HG02623 (cell line): ENCODE measurements around the gene NOP56.

ENCODE experiments used
- ATAC-seq: cut with Tn5 transposase; IDR thresholded peaks from one replicate; pipeline ENCODE4 v1.9.1; 2021; ENCODE audit warnings: moderate library complexity; ENCODE audit not compliant: unreplicated experiment

Gene NOP56

DNA sequence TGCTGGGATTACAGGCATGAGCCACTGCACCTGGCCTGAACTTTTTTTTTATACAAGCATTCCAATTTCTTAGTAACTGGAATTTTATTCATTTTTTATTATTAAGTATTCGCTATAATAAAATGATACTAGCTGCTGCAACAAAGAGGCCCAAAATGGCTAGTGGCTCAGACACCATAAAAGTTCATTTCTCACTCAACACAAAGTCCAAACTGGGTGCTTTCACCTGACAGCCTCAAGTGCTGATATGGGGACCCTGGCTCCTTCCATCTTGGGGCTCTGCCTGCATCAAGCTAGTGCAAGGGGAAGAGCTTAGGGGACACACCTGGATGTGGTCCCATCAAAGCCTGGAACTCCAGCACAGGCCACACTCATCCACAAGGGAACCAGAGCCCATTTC is 12.2 kb upstream of the NOP56 start:
- no peak for ATAC-seq

GRCh38 chr20:2640899-2641298 is 11.5 kb upstream of the NOP56 start:
- ATAC-seq = no peak

DNA sequence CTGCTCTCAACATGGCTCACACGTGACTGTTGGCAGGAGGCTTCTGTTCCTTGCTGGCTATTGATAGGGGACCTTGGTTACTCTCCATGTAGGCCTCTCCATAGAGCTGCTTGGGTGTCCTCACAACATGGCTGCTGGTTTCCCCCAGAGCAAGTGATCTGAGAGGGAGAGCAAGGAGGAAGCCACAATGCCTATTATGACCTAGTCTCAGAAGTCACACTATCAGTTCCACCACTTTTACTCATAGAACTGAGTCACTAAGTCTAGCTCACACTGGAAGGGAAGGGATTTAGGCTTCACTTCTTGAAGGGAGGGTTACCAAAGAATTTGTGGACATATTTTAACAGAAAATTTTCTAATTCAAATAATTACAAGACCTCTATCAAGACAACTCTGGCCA is 8.7 kb upstream of the NOP56 start:
- no peak for ATAC-seq

DNA sequence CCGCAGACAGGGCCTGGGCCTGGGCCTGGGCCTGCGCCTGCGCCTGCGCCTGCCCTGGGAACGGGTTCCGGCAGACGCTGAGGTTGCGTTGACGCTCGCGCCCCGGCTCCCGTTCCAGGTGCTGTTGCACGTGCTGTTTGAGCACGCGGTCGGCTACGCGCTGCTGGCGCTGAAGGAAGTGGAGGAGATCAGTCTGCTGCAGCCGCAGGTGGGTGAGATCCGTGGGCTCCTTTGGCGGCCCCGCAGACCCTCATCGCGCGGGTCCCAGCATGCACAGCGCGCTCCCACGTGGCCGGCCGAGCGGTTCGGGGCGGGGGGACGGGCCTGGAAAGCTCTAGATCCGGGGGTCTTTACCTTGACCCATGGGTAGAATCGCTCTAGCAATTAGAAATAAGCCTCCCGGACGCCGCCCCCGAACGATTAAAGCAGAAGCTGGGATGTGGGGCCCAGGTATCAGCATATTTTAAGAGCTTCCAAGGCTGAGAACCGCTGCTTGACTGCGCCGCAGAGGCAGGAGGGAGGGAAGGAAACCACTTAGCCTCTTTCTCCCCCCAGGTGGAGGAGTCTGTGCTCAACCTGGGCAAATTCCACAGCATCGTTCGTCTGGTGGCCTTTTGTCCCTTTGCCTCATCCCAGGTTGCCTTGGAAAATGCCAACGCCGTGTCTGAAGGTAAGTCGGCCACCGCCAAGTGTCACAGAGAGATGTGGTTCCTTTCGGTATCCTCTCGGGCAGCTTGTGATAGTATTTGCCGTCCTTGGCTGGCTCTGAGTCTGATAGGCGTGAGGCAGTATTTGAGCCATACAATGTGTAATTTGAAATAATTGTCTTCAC is 508 bp downstream of the NOP56 start:
- peak; percentile 38 for ATAC-seq

DNA sequence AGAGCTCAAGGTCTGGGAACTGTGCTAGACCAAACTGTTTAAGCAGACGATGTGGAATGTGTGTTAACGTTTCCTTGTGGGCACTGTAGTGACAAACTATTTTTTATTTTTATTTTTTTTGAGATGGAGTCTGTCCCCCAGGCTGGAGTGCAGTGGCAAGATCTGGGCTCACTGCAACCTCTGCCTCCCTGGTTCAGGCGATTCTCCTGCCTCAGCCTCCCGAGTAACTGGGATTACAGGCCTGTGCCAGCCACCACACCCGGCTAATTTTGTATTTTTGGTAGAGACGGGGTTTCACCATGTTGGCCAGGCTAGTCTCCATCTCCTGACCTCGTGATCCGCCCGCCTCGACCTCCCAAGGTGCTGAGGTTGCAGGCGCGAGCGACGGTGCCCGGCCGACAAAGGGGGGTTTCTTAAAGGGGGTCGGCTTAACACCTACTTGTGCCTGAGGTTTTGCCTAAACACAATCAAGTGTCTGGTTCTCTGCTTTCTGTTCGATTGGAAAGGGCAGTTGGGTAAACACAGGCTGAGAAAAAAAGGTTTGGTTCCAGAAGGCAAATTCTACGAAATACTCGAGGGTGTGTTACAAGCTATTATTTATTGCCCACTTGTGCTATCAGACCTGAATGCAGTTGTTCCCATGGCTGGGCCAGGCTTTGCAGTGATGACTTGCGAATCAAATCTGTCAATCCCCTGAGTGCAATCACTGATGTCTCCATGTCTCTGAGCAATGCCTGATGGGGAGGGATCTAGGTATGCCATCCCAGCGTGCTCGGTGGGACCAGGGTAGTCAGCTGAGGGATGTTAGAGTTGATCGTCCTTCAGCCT is 1.3 kb downstream of the NOP56 start:
- ATAC-seq = no peak

DNA sequence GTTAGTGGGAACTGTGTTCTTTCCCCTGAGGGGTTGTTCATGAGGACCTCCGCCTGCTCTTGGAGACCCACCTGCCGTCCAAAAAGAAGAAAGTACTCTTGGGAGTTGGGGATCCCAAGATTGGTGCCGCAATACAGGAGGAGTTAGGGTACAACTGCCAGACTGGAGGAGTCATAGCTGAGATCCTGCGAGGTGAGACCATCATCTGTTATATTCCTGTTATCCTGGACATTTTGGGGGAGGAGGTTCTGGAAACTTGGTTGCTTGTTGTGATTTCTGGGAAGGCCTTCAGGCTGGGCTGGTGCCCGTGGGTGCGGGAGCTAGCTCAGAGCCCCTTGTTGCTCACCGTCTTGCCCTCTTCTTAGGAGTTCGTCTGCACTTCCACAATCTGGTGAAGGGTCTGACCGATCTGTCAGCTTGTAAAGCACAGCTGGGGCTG is 2.0 kb downstream of the NOP56 start:
- no peak for ATAC-seq

GRCh38 chr20:2654831-2655230 is 2.4 kb downstream of the NOP56 start:
- no peak for ATAC-seq

DNA sequence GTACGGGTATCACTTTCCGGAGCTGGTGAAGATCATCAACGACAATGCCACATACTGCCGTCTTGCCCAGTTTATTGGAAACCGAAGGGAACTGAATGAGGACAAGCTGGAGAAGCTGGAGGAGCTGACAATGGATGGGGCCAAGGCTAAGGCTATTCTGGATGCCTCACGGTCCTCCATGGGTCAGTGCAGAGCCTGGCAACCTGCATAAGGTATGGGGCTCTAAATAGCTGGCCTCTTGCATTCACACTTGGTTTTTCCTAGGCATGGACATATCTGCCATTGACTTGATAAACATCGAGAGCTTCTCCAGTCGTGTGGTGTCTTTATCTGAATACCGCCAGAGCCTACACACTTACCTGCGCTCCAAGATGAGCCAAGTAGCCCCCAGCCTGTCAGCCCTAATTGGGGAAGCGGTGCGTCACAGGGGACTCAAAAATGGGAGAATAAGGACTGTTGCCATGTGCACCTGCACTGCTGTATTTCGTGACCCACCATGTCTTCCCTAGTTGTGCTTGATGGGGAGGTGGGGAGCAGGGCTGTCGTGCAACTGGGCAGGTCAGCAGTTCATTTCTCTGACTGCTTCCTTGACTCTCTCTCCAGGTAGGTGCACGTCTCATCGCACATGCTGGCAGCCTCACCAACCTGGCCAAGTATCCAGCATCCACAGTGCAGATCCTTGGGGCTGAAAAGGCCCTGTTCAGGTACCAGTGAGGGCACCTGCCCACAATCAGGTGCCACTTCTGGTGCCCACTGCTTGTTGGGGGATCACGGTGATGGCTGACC is 3.1 kb downstream of the NOP56 start:
- ATAC-seq = no peak

- ATAC-seq = no peak
Measured at GRCh38 chr20:2656471-2657117, 4.2 kb downstream of the NOP56 start.

DNA sequence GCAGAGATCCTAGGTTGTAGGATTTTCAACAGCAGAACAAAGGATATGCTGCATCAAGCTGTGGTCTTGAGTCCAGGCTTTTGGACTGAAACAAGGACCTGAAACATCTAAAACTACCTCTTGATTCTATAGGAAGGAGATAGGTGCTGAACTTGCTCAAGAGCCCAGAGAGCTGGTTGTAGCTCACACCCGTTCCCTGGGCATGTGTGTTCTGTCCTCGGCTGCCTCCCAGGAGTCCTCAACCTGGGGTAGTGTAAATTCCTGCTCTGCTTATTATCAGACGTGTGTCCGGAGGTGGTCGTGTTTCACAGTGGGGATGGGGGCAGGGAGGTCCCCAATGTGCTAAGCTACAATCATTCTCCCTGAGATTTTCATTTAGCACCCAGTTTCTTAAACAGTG is 4.8 kb downstream of the NOP56 start:
- ATAC-seq = no peak

- ATAC-seq = no peak
Measured at GRCh38 chr20:2657674-2658073, 5.2 kb downstream of the NOP56 start.

- ATAC-seq = no peak
Measured at GRCh38 chr20:2658414-2659354, 6.3 kb downstream of the NOP56 start.

DNA sequence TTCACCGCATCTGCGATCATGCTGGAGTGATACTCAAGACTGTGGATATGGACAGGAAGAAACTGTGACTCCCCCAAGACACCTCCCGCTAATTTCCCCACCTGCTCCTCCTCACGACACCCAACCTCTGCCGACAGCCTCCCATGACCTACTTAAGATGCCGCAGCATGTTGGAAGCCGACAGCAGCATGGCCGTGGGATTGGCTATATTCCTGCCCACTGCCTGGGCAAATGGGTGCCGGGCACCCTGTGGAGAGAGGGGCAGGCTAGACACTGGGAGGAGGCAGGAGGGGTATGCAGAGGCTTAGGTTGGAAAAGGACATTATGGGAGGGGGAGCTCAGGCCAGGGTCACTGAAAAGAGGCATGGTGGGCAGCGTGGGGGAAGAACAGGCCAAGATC is 7.1 kb downstream of the NOP56 start:
- ATAC-seq = no peak

GRCh38 chr20:2663364-2663886 is 11.0 kb downstream of the NOP56 start:
- no peak for ATAC-seq

DNA sequence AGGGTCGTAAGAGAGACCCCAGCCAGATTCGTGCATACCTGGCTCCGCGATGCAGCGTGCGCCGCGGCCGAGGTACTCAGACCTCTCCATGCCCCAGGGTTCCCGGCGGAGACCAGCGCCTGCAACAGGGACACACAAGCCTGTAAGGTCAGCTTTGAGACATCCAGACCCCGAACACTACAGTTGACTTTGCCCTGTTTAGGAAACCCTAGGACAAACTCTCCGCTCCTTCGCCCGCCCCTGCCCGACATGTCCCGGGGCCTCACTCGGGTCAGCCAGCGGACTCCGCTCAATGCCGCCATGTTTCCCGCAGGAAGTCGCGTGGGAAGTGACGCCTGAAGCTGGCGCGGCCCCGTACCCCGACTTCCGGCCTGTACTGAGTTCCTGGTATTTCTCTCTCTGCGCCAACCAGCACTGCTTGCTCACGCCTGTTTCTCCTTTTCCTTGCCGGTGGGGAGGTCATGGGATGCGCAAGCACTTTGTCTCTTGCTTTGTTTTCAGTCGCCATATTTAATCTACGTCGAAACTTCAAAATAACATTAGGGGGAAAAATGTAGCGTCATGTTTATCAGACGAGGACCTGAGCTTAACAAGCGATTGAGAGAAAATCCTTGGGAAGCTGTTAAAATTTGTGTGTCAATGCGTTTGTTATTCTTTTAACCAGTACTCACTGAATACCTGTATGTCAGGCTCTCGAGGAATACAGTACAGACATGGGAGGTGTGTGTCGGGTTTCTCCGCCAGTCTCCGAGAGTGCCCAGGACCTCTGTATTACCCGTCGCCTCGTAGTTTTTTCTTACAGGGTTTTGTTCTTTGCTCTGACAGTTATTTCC is 11.7 kb downstream of the NOP56 start, which contains the start of gene IDH3B:
Gene IDH3B, minus strand, starts transcription at position 330 of the 833 bp plus-strand sequence. Its CDS starts 28 bp downstream, at position 302.
- peak; percentile 65 for ATAC-seq

- no peak for ATAC-seq
Measured at GRCh38 chr20:2671977-2672376, 19.5 kb downstream of the NOP56 start.

GRCh38 chr20:2672446-2672845 is 20.0 kb downstream of the NOP56 start:
- no peak for ATAC-seq

DNA sequence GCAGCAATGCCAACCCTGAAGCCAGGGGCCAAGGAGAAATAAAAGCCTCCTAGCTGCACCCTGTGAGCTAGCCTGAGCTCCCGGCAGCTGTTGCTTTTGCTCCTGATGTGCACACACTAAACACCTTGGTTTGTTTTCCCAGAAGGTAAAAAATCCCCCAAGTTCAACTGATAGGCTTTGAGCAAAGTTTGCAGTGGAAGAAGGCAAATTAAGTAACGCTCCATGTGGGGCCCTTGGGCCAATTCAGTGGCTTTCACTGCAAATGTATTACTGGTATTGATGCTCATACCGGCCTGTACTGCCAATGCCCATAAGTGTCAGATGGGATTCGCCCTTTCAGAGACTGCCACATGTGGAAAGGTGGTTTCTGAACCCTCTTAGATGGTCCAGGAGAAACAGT is 21.0 kb downstream of the NOP56 start:
- ATAC-seq = no peak
